MM.1S (cell line): ENCODE measurements around the gene LDOC1.

ENCODE experiments used
- CTCF ChIP-seq: fragments of 300-600 bp; sonication (generic); IDR thresholded peaks from 2 replicates; pipeline ENCODE4 v1.5.1; 2016; ENCODE audit warnings: antibody characterized with exemption, low read length, mixed read lengths
- EZH2 ChIP-seq: fragments of 300-600 bp; sonication (generic); optimal IDR thresholded peaks from 2 replicates; pipeline ENCODE3; 2017; ENCODE audit warnings: low read depth, mild to moderate bottlenecking, antibody characterized with exemption, low read length, mixed read lengths
- EZH2phosphoT487 ChIP-seq: fragments of 300-600 bp; sonication (generic); IDR thresholded peaks from 2 replicates; pipeline ENCODE4 v1.6.1; 2018; ENCODE audit warnings: antibody characterized with exemption, low read length

- TF ChIP-seq CTCF = no peak
- TF ChIP-seq EZH2phosphoT487 = no peak
- TF ChIP-seq EZH2 = no peak
Observed at GRCh38 chrX:141214196-141214595, 37.3 kb upstream of the LDOC1 start.
